Measurements from ENCODE around the gene CHD5. TPM values are rescaled to one million over a fixed set of nuclear protein-coding genes. Genes with fewer than 3 reads are reported as not detected.

CHD5 gene
- total RNA-seq, 1 experiment from 2014 or later = not detected

GRCh38 chr1:6163973-6164617 lies 16.0 kb downstream of the CHD5 start:
- DNase-seq (ENCODE audit: low read depth) = no peak
- in situ Hi-C loops (cut with HindIII; ENCODE audit: low pct_unique_long_range_greater_than_20kb, low sequenced_read_pairs) = no loop called here

GRCh38 chr1:6163191-6163972 lies 16.7 kb downstream of the CHD5 start:
- in situ Hi-C loops (cut with HindIII; ENCODE audit: low pct_unique_long_range_greater_than_20kb, low sequenced_read_pairs) = no loop called here
- no peak for DNase-seq (ENCODE audit: low read depth)

GRCh38 chr1:6162773-6163172 lies 17.3 kb downstream of the CHD5 start:
- in situ Hi-C loops (cut with HindIII; ENCODE audit: low pct_unique_long_range_greater_than_20kb, low sequenced_read_pairs) = no loop called here
- no peak for DNase-seq (ENCODE audit: low read depth)

GRCh38 chr1:6162341-6162740 lies 17.8 kb downstream of the CHD5 start:
- in situ Hi-C loops (cut with HindIII; ENCODE audit: low pct_unique_long_range_greater_than_20kb, low sequenced_read_pairs) = no loop called here
- no peak for DNase-seq (ENCODE audit: low read depth)

- no peak for DNase-seq (ENCODE audit: low read depth)
- in situ Hi-C loops (cut with HindIII; ENCODE audit: low pct_unique_long_range_greater_than_20kb, low sequenced_read_pairs) = no loop called here
Observed at GRCh38 chr1:6158181-6158580, 21.9 kb downstream of the CHD5 start.

- DNase-seq (ENCODE audit: low read depth) = peak; percentile 83
- in situ Hi-C loops (cut with HindIII; ENCODE audit: low pct_unique_long_range_greater_than_20kb, low sequenced_read_pairs) = no loop called here
Observed at GRCh38 chr1:6157528-6158174, 22.5 kb downstream of the CHD5 start.

DNA sequence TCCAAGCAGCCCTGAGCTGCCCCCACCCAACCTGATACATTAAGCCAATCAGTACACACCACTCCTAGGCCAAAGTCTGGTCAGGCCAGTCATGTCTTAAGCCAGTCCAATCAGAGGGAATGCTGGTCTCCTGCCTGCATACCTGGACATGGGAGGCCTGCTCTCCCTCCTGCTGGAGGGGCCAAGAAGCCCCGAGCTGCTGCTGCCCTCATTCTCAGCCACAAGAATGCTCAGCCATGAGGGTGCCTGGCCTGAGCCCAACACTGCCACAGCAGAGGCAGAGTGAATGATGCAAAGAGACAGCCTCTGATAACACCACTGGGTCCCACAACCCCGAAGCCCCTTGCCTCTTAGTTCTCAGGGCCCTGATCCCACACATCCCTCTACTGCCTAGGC lies 23.0 kb downstream of the CHD5 start:
- in situ Hi-C loops (cut with HindIII; ENCODE audit: low pct_unique_long_range_greater_than_20kb, low sequenced_read_pairs) = no loop called here
- no peak for DNase-seq (ENCODE audit: low read depth)

GRCh38 chr1:6154525-6155319 lies 25.4 kb downstream of the CHD5 start:
- DNase-seq (ENCODE audit: low read depth) = no peak
- in situ Hi-C loops (cut with HindIII; ENCODE audit: low pct_unique_long_range_greater_than_20kb, low sequenced_read_pairs) = no loop called here

GRCh38 chr1:6152882-6153281 lies 27.2 kb downstream of the CHD5 start:
- no peak for DNase-seq (ENCODE audit: low read depth)
- in situ Hi-C loops (cut with HindIII; ENCODE audit: low pct_unique_long_range_greater_than_20kb, low sequenced_read_pairs) = no loop called here

DNA sequence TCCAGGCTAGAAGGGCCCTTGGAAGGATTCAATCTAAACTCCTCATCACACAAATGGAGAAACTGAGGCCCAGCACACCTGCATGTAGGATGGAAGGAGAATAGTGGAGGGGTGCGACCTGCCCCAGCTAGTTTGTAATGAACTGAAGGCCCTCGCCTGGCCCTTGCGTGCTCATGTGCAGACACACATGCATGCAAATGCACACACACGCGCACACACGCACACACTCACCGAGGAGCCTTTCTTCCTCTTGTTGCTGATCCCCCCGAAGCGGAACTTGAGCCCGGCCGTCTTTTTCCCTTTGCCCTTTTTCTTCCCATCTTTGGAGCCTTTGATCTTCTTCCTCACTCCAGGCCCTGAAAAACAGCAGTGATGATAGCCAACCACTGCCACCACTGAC lies 27.9 kb downstream of the CHD5 start:
- in situ Hi-C loops (cut with HindIII; ENCODE audit: low pct_unique_long_range_greater_than_20kb, low sequenced_read_pairs) = no loop called here
- no peak for DNase-seq (ENCODE audit: low read depth)

- DNase-seq (ENCODE audit: low read depth) = no peak
- in situ Hi-C loops (cut with HindIII; ENCODE audit: low pct_unique_long_range_greater_than_20kb, low sequenced_read_pairs) = no loop called here
Observed at GRCh38 chr1:6151291-6151822, 28.8 kb downstream of the CHD5 start.

GRCh38 chr1:6150006-6150938 lies 29.8 kb downstream of the CHD5 start:
- DNase-seq (ENCODE audit: low read depth) = no peak
- in situ Hi-C loops (cut with HindIII; ENCODE audit: low pct_unique_long_range_greater_than_20kb, low sequenced_read_pairs) = no loop called here

GRCh38 chr1:6149597-6149996 lies 30.5 kb downstream of the CHD5 start:
- in situ Hi-C loops (cut with HindIII; ENCODE audit: low pct_unique_long_range_greater_than_20kb, low sequenced_read_pairs) = no loop called here
- no peak for DNase-seq (ENCODE audit: low read depth)

- DNase-seq (ENCODE audit: low read depth) = peak; percentile 58
- in situ Hi-C loops (cut with HindIII; ENCODE audit: low pct_unique_long_range_greater_than_20kb, low sequenced_read_pairs) = no loop called here
Observed at GRCh38 chr1:6148497-6149241, 31.5 kb downstream of the CHD5 start.

DNA sequence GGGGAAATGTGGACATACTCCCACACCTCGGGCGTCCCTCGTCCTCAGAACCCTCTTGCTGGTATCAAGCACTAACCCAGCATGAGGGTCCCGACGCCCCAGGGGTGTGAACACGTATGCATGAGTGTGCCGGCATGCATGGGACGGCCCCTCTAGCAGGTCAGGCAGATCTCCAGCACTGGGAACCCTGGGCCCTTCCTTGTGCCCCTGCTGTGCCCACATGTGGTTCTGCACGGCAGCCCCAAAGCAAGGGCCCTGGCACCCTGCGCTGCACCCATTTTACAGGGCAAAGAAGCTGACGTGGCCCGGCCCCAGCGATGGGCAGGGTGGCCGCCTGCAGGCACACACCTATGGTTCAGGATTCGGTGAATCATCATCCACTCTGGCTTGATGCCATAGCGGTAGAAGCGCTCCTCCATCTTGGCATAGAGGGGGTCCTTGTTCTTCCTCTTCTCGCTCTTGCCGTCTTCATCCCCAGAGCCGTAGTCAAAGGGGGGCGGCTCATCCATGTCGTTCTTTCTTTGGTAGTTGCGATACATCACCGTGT lies 34.2 kb downstream of the CHD5 start:
- DNase-seq (ENCODE audit: low read depth) = no peak

DNA sequence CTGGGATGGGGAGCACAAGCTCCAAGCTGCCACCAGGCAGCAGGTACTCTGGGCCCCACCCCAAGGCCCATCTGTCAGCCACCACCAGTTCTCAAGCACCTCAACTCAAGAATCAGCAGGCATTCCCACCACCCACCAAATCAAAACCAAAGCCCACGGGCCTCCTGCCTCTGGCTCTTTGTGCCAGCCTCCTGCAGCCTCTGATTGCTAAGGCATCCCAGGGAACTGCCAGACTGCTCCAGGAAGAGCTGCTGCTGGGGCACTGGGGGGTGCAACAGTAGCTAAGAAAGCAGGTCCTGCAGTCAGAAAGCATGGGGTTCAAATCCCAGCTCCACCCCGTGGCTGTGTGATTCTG lies 34.7 kb downstream of the CHD5 start:
- in situ Hi-C loops (cut with HindIII; ENCODE audit: low pct_unique_long_range_greater_than_20kb, low sequenced_read_pairs) = no loop called here
- DNase-seq (ENCODE audit: low read depth) = no peak

More for the DNA sequence above, 34.2 kb downstream of the CHD5 start:
- in situ Hi-C loops (cut with HindIII; ENCODE audit: low pct_unique_long_range_greater_than_20kb, low sequenced_read_pairs) = no loop called here

Measured in Caki2 (cell line).